HG02938 (cell line): ENCODE measurements around the gene UPB1.
"Not testable (repeated sequence)": the region's sequence is repeated elsewhere in the genome, so short reads cannot be mapped to it uniquely, and the experiment has no call there.

Experiments used
- ATAC-seq: cut with Tn5 transposase; IDR thresholded peaks from one replicate; pipeline ENCODE4 v1.9.1; 2021; ENCODE audit warnings: mild to moderate bottlenecking, moderate library complexity; ENCODE audit not compliant: unreplicated experiment

UPB1 gene

DNA sequence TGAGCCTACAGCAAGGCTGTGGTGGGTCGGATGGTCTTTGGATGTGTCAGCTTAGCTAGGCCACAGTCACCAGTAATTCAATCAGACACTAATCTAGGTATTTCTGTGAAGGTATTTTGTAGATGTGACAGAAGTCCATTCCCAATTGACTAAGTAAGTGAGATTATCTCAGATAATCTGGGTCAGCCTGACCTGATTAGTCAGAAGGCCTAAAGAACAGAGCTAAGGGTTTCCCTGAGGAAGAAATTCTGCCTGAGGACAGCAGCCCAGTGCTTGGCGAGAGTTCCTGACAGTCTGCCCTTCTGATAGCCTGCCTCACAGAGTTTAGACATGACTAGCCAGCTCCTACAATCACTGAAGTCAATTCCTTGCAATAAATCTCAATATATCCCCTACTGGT is 31.1 kb downstream of the UPB1 start:
- ATAC-seq: no peak

DNA sequence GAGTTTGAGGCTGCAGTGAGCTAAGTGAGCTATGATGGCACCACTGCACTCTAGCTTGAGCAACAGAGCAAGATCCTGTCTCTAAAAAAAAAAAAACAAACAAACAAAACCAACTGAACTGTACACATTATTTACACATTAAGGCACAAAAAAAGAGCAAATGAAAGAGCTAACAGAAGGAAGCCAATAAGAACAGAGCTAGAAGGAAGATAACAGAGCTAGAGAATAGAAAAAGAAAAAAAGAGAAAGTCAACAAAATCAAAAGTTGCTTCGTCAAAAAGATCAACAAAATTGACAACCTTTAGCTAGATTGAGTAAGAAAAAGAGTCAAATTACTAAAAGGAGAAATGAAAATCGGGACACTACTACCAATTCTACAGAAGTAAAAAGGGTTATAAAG is 34.8 kb downstream of the UPB1 start:
- no peak for ATAC-seq

DNA sequence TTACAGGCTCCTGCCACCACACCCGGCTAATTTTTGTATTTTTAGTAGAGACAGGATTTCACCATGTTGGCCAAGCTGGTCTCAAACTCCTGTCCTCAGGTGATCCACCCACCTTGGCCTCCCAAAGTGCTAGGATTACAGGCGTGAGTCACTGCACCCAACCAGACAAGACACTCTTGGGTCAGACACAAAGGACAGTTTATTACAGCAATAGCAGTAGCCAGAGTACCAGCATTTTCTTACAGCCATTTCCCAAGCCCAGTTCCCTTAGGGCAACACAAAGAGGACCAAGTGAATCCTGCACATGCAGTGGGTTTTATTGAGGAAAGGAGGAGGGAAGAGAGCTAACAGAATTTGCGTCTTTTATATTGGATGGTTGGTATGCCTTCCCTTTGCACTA is 35.8 kb downstream of the UPB1 start:
- not testable (repeated sequence) for ATAC-seq

DNA sequence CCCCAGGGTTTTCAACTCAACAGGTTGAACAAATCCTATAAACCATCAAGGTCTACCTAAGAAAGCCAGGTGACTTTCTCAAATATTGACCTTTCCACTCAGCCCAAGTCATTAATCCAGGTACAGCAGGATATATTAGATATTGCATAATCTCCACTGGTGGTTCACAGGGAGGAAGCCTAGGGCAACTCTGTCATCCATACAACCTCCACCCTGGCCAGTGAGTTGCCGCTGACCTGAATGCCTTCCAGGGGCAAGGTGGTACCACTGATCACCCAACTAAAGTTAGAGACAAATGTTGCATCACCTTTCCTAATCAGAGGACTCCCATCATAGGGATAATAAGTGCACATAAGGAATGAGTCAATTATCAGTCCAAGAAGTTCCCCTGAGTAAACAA is 36.9 kb downstream of the UPB1 start:
- ATAC-seq: no peak

DNA sequence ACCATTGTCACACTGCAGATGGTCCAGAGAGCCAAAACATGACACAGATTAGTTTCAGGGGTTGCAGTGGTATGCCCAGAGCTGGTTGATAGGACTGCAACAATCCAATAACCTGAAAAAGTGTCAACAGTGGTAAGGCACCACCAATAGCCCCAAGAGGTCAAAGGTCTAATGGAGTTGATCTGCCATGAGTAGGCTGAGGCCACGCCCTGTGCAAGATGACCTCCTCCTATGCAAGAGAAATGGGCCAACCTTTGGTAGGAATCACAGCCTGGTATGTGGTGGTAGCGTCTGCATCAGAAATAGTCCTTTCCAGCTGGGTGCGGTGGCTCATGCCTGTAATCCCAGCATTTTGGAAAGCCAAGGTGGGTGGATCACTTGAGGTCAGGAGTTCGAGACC is 40.2 kb downstream of the UPB1 start:
- no peak for ATAC-seq

DNA sequence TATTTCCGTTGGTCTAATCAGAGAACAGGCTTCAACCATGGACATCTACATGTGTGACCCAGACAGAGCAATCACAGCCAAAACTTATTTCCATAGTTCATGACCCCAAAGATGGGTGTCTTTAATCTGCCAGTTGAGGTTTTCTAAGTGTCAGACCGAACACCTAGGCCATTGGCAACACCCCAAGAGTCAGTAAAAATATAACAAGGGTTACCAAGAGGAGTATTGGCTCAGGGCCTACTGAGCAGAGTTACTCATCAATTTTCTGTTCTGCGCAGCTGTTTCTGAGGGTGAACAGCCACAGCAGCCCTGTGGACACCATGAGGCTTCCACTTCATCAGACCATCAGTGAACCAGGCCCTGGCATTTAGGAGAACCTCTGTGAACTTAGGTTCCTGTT is 41.0 kb downstream of the UPB1 start:
- no peak for ATAC-seq

DNA sequence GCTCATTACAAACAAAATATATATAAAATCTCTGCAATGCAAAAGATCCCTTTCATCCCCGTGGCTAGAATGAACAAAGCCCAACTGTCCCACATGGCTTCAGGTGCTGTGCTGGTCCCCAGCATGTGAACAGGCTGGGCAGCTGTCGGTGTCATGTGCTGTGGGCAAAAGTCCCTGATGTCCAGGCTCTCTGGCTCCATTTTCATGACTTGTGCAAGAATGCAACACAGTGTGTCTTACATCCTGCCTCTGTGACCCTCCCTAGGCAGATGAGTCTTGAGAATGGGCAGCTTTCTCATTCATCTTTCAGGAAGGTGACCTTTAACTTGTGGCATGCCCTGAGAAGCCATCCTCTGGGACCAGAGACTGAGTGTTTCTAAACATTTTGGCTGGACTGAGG is 45.3 kb downstream of the UPB1 start:
- ATAC-seq: no peak

DNA sequence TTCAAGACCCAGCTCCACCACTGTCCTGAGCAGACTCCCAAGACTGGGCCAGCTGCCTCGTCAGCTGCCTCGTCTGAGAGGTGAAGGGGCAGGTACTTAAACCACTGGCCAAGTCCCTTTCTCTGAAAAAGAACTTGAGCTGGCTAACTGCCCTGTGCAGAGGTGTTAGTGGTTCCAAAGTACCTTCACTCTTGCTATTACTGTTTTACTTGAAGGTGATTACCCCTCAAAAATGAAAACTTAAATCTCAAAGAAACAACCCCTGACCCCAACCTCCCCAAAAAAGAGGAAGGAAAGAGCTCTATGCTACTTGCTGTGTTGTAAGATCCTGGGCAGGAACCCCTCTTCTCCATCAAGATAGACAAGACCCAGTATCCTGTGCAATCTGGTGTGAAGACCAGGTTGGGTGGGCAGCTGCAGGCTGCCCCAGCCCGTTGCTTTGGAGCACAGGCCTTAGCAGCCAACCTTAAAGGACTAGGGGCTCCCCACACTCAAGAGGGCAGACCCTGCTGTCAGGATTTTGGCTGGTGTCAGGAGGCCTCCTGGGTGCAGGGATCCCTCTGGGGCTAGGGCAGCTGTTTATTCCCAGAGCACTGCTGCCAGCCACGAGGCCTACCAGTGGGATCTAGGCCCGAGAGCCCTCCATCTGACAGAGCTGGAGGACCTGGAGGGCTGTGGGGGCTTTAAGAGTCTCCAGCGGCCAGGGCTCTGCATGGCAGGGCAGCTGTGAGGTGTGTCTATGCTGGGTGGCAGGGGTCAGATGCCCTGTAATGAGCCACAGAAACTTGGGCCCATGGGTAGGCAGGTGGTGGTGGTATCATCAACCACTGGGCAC is 46.8 kb downstream of the UPB1 start:
- no peak for ATAC-seq

DNA sequence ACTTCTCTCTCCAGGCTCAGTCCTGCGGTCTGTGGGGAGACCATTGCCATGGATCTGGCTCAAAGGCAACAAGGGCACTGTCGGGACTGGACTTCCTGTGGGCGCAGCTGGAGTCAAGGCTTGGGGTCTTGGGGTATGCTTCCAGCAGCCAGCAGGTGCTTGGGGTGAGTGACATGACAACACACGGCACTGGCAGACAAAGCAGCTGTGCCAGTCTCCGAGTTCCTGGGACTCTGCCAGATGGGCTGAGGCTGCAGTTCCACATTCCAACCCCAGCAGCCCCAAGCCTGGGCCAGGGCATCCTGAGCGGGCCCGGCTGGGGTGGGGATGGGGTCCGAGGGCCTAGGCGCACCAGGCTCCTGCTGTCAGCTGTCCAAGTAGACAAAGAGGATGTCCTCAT is 47.5 kb downstream of the UPB1 start:
- ATAC-seq: no peak

DNA sequence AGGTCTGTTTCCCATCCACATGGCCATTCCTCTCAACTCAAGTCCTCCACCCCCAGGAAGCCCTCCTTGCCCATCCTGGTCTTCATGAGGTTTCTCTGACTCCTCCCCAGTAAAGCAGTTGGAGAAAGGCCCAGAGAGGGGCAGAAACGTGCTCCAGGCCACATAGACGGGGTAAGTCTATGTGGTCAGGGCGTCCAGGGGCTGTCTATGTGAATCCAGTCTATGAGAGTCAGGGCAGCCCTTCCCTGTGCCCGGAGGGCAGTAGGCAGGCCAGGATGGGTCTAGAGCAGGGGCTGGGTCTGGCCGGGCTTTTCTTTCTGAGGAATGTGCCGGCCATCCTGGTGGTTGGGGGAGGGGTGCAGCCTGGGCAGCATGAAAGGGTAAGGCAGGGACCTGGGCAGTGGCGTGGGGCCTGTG is 48.1 kb downstream of the UPB1 start:
- ATAC-seq: no peak

DNA sequence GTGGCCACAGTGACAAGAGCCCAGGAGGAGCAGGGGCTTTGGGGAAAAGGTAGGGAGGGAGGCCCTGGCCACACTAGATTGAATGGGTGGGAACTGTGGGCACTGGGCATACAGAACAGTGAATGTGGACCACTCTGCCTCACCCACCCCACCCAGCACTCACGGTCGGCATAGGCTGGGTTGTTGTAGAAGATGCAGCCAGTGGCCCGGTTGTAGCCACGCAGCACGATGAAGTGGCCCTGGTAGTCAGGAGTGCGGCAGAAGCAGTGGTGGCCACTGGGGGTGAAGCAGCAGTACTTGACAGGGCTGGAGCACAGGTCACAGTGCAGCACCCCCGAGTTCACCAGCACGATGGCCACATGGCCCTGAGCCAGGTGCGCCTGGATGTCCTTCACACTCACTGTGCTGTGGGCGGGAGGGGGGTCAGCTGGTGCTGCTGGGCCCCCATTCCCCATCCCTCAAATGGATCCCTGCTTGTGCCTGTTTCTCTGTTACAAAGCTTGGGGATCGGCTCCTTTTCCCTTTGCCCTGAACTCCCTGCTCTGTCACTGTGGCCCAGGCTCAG is 48.6 kb downstream of the UPB1 start:
- no peak for ATAC-seq

DNA sequence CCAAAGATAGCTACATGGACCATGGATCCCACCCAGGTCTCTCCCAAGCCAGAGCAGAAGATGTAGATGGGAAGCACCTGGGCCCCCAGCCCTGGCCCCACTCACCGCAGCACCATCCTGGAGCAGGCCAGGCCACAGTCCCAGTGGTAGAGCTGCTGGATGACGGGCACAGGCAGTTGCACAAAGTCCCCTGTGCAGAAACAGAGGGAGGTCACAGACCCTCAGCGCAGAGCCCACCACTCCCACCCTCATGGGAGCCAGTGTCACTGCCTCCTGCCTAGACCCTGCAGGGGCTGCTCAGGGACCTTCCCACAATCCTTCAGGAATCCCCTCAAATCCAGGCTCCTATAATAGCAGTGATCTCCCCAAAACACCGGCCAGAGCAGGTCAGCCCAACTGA is 53.7 kb downstream of the UPB1 start:
- ATAC-seq: no peak

DNA sequence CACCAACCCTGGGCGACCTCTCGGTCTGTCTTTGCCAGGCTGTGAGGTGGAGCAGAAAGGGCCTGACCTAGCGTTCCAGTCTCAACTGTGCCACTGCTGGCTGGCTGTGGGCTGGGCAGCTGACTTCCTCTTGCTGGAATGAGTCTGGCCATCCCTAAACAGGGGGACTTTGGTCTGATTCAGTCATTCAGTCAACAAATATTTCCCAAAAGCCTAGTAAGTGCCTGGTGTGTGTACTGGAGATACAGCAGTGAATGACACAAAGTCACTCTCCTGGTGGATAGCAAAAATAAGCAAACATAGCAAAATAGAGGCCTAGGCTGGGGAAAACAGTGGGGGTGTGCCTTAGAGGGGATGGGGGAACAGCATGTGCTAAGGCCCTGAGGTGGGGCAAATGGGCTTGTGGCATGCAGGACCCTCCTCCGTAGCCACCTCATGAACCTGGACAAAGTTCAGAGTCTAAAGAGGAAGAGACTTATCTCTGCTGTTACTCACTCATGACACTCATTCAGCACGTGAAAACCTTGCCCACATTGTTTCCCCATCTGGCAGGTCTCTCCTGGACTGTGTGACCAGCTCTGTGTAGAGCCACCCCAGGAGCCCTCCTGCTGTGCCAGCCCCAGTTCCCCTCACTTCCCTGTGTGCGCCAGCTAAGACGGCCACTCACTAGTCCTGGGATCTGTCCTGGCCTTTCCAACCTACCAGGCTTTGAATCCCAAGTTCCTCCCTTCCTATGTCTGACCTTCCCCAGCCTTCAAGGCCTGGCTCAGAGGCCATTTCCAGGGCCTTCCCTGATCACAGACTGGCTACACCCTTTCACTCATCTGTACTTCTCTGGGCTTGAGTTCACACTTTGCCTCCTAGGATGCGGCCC is 55.1 kb downstream of the UPB1 start:
- ATAC-seq: no peak

DNA sequence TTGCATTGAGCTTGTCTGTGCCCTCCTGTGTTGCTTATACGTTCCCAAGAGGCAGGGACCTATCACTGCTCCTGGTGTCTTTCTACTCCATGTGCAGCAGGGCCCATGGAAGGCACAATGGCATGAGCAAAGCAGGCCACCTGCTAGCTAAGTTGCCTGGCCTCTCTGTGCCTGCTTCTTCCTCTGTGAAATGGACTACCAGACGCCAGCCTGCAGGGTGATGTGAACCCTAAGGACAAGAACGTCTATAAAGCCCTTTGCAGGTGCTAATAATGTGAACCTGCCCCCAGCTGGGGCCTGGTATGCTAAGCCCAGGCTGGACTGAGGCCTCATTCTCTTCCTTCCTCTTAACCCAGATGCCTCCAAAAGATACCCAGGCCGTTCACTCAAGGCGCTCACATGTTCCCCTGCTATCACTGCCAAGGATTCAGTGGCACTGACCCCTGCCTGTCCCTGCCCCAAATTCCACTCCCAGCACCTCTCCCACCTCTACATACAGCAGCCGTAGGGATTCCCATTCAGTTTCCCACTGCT is 55.8 kb downstream of the UPB1 start:
- ATAC-seq: no peak

DNA sequence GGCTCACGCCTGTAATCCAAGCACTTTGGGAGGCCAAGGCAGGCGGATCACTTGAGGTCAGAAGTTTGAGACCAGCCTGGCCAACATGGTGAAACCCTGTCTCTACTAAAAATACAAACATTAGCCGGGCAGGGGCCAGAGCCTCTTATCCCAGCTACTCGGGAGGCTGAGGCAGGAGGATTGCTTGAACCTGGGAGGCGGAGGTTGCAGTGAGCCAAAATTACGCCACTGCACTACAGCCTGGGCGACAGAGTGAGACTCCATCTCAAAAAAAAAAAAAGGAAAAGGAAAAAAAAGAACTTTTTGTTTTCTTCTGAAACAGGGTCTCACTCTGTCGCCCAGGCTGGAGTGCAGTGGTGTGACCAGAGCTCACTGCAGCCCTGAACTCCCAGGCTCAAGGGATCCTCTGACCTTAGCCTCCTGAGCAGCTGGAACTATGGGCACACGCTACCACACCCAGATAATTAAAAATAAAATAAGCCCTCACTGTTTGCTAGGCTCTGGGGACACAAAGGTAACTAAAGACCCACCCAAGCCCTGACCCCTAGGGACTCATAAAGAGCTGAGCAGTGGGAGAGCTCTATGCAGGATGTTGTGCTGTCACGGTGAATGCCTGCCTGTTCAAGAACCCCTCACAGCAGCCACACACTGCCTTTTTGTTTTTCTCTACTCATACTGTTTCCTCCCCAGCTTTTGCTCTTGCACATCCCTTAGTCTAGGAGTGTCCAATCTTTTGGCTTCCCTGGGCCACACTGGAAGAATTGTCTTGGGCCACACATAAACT is 57.6 kb downstream of the UPB1 start:
- ATAC-seq: not testable (repeated sequence)

DNA sequence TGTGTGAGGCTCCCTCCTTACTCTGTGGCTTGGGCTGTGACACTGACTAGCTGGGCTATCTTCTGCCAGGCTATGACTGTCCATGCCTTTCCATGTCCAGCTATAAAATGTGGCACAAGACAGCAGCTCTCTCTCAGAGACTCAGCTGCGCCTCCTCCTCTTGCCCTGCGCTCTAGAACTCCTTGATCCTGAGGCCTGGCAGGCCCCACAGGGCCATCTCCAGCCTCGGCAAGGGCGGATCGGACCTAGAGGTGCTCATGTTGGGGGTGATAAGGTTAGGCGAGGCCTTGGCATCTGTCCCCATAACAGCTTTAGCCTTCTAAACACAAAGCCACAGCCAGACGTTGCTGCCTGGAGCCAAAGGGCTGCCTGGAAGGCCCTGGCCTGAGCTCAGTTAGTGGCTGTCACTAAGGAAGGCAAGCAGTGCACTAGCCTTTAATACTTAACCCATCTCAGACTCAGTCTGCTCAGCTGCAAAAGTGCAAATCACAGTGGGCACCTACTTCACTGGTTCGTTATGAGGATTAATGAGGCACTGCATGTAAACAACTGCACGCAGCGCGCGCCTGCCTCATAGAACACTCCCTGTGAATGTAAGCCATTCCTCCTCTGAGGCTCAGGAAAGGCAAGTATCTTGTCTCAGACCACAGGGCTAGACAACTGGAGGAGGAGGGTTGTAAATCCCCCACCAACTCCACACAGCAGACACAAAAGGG is 58.6 kb downstream of the UPB1 start:
- no peak for ATAC-seq

DNA sequence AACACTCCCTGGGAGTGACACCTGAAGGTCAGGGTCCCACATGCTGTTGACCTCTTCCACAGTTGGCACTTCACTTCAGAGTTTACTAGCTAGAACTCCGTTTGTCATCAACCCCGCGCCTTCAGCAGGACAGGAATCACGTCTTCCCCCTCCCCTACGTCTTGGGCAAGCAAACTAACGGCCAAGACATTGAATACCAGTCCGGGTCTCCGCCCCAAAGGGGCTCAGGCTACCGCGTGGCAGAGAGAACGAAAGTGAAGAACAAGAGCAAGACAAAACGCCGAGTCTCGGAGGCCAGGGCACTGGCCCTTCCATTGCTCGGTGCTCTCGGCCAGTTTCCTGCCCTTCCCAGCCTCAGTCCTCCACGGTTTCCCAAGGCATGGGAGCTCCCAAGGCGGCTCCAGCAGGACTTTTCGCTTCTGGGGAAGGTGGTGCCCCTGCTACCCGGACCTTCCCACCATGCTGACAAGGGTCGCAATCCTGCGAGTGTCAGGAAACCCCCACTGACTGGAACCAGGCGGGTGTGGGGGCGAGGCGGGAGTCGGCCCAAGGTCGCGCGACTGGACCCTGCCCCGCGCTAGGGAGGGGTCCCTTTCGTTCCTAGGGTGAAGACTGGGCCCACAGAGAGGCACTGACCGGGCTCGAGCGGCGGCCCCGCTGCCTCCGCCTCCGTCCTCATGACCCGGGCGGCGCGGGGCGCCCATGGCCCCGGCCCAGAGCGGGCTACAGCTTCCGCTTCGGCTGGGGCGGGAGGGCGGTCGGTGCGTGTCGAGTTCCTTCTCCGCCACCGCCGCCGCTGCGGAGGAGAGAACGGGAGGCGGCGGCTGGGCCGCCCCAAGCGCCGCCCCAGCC is 59.4 kb downstream of the UPB1 start, which contains the start of gene GUCD1:
GUCD1 (minus strand) TSS at position 826 of the 852 bp plus-strand sequence; CDS start at position 679, 147 bp downstream.
- ATAC-seq: peak; percentile 5

DNA sequence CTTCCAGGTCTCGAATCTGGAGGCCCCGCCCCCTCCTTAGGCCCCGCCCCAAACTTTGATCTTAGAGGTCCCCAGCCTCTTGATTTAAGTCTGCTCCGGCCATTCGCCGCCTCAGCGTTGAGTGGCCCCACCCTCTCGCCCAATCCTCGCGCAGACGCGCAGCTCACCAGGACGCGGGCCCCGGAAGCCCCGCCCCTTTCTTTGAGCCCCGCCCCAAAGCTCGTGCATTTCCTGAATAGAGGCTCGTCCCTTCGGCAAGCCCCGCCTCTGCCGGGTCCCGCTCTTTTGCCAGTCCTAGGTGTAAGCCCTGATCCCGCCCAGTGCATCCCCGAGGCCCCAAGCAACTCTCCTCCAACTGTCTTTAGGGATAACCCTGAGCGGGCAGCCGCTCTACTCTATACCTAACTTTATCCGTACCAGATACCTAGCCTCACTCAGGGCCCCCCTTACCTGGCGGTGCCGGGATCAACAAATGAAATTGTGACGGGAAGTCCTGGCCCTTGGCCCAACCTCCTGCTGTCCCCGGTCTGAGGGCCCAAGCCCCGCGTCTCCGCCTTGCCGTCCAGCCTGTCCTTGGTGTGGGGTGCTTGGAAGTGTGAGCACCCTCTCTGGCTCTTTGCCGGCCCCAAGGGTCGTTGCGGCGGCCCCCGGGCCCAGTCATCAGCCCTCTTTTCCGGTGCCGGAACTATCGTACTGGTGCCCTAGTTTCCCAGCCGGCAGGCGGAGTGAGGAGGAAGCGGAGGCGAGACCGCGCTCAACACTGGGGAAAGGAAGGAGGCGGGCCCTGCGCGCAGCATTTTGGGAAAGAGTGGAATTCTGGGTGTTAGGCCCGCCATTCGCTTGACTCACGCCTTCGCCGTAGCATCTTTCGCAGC is 60.3 kb downstream of the UPB1 start, which contains the start of gene SNRPD3:
SNRPD3 (plus strand) TSS at position 835 of the 875 bp plus-strand sequence. CDS start 1,676 bp downstream, outside the sequence.
- peak; percentile 72 for ATAC-seq
